ENCODE measurements around the gene AMBP. TPM values are rescaled to one million over a fixed set of nuclear protein-coding genes. Genes with fewer than 3 reads are reported as not detected.

Gene AMBP
- total RNA-seq, 1 experiment from 2014 or later: not detected

DNA sequence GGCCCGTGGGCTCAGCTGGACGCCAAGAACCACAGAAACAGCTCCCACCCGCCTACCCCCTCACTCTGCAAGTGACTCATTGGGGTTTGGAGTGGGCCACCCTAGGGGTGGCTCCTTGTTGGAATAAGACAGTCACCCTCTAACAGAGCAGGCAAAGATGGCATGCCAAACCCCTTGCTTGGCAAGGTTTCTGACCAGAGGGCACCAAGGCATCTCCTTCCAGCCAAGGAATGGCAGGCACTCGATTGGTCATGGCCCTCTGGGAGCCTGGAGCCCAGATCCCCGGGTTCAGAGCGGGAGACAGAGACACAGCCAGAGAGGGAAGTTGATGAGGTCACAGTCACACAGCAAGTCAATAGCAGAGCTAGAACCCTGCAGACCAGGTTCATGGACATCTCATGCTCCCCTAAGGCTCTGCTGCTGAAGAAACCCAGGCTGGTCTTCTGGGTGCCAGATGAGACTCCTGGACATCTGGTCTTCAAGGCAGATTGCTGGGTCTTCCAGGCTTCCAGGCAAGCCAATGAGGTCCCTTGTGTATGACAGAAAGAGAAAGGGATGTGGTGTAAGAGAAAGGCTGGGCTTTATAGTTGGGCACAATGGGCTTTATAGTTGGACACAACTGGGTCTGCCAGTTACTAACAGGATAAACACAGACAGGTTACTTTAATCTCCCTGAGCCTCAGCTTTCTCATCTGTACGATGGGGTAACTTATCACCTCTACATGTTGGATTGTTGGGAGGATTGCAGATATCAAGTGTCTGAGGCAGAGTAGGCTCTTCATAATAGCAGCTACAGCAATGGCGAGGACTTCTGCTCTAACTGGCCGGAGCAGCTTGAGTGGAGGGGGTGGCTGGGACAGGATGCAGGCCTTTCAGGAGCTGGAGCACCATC lies 44.3 kb upstream of the AMBP start:
- no TSS peak for BruUV-seq (replicated peaks)
- Histone ChIP-seq H3K27me3 (replicated peaks; ENCODE audit: insufficient read depth, low read depth, low read length, poor library complexity) (no peaks in the 10 kb centered on the region), H3K4me3 (ENCODE audit: low read depth, low read length, poor library complexity, severe bottlenecking) (no peak overlapping the region), H3K36me3 (ENCODE audit: insufficient read depth, low read length, poor library complexity, severe bottlenecking) (no peaks in the 10 kb centered on the region), H3K4me1 (ENCODE audit: insufficient read depth, low read length, poor library complexity, severe bottlenecking) (no peaks in the 10 kb centered on the region), H3K9me3 (ENCODE audit: low read depth, low read length, poor library complexity, severe bottlenecking) (no peaks in the 10 kb centered on the region), H3K27ac (ENCODE audit: low read depth, low read length, poor library complexity, severe bottlenecking) (no peak overlapping the region)
- TF ChIP-seq, protein P1, sequence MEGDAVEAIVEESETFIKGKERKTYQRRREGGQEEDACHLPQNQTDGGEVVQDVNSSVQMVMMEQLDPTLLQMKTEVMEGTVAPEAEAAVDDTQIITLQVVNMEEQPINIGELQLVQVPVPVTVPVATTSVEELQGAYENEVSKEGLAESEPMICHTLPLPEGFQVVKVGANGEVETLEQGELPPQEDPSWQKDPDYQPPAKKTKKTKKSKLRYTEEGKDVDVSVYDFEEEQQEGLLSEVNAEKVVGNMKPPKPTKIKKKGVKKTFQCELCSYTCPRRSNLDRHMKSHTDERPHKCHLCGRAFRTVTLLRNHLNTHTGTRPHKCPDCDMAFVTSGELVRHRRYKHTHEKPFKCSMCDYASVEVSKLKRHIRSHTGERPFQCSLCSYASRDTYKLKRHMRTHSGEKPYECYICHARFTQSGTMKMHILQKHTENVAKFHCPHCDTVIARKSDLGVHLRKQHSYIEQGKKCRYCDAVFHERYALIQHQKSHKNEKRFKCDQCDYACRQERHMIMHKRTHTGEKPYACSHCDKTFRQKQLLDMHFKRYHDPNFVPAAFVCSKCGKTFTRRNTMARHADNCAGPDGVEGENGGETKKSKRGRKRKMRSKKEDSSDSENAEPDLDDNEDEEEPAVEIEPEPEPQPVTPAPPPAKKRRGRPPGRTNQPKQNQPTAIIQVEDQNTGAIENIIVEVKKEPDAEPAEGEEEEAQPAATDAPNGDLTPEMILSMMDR (conservative IDR thresholded peaks at IDR 0.05; ENCODE audit: low read depth, low read length): no peak
- TF ChIP-seq EZH2 (IDR thresholded peaks at IDR 0.05; ENCODE audit: borderline replicate concordance, low read depth, low read length, poor library complexity, severe bottlenecking): no peak
- intact Hi-C loops (cut with micrococcal nuclease; ENCODE audit: unreplicated experiment): no loop called here
- no peak for DNase-seq (ENCODE audit: low spot score)
- CTCF ChIA-PET: no interaction called here
- POLR2A ChIA-PET (ENCODE audit: low non-redundant PET): interaction anchor here (0.6 kb wide), 1 partner anchor 629 kb away, joined by 3 read pairs; no protein-coding TSS in a partner anchor

DNA sequence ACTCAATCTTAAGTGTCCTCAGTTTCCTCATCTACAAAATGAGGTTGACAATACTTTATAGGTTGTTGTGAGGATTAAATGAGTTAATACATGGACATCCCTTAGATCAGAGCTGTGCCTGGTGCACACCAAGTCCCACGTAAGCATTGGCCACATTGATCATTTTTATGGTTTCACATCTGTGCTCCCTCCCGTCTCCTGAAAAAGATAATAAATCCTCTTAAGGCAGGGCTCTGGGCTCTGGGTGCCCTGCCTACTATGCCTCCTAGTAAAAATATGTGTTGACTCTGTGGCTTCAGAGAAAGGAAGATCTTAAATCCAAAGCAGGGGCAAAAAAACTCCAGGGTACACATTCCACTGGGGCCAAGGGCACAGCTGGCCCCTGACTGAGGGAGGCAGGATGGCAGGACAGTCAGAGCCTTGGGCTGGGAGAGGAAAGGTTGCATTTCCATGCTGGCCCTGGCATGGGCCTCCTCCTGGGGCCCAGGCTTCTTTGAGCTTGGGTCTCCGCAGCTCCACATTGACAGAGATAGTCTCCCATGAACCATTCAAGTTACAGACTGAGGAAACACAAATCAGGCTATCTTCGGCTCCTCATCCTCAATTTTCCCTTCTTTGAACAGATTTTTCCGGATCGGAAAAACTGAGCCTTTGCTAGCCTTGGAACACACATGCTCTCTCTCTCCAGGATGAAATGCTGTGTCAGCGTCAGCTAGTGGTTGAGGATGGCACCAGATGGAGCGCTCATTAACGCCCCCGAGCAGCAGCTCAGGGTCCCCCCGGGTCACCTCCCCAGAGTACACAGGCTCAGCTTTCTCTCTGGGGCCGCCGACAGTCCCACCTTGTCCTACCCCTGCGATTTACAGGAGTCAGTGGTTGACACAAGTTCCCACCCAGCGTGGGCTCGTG lies 43.4 kb upstream of the AMBP start:
- CTCF ChIA-PET: no interaction called here
- no TSS peak for BruUV-seq (replicated peaks)
- POLR2A ChIA-PET (ENCODE audit: low non-redundant PET): no interaction called here

More for the DNA sequence above, 43.4 kb upstream of the AMBP start:
- no peaks in the 10 kb centered on the region for H3K9me3 ChIP-seq (ENCODE audit: low read depth, low read length, poor library complexity, severe bottlenecking)
- intact Hi-C loops (cut with micrococcal nuclease; ENCODE audit: unreplicated experiment): no loop called here
- H3K36me3 ChIP-seq (ENCODE audit: insufficient read depth, low read length, poor library complexity, severe bottlenecking): no peaks in the 10 kb centered on the region
- no peak for TF ChIP-seq EZH2 (IDR thresholded peaks at IDR 0.05; ENCODE audit: borderline replicate concordance, low read depth, low read length, poor library complexity, severe bottlenecking)
- TF ChIP-seq, protein P1 (conservative IDR thresholded peaks at IDR 0.05; ENCODE audit: low read depth, low read length): no peak
- no peaks in the 10 kb centered on the region for H3K27me3 ChIP-seq (replicated peaks; ENCODE audit: insufficient read depth, low read depth, low read length, poor library complexity)
- DNase-seq (ENCODE audit: low spot score): no peak
- no peak overlapping the region for H3K4me3 ChIP-seq (ENCODE audit: low read depth, low read length, poor library complexity, severe bottlenecking)
- H3K27ac ChIP-seq (ENCODE audit: low read depth, low read length, poor library complexity, severe bottlenecking): no peak overlapping the region
- H3K4me1 ChIP-seq (ENCODE audit: insufficient read depth, low read length, poor library complexity, severe bottlenecking): no peaks in the 10 kb centered on the region

Data from A673 (cell line).